Stimulated activated memory B cell treated with anti-CD40 and anti-IgM and Interleukin-4, amounts not matched to agents 10 μg/mL and 1 μg/mL and 100 μg/mL, for 72 hours (primary cell): Measurements from ENCODE around the gene GFI1B.

Experiments used
- ATAC-seq: fragments of 150-1000 bp; cut with Tn5 transposase; 2 replicates; pipeline ENCODE4 v1.10.0; 2021
- H3K27ac Mint-ChIP-seq: one replicate; pipeline ENCODE4 v1.8.0; 2022; ENCODE audit warnings: mild to moderate bottlenecking, mixed read lengths
- H3K27me3 Mint-ChIP-seq: one replicate; pipeline ENCODE4 v1.8.0; 2022; ENCODE audit warnings: mixed read lengths
- H3K36me3 Mint-ChIP-seq: one replicate; pipeline ENCODE4 v1.8.0; 2022; ENCODE audit warnings: mixed read lengths
- H3K4me1 Mint-ChIP-seq: one replicate; pipeline ENCODE4 v1.8.0; 2022; ENCODE audit warnings: mixed read lengths
- H3K4me3 Mint-ChIP-seq: one replicate; pipeline ENCODE4 v1.8.0; 2022; ENCODE audit warnings: mild to moderate bottlenecking, moderate library complexity, mixed read lengths
- H3K9me3 Mint-ChIP-seq: one replicate; pipeline ENCODE4 v1.8.0; 2022; ENCODE audit warnings: mixed read lengths

GFI1B gene

DNA sequence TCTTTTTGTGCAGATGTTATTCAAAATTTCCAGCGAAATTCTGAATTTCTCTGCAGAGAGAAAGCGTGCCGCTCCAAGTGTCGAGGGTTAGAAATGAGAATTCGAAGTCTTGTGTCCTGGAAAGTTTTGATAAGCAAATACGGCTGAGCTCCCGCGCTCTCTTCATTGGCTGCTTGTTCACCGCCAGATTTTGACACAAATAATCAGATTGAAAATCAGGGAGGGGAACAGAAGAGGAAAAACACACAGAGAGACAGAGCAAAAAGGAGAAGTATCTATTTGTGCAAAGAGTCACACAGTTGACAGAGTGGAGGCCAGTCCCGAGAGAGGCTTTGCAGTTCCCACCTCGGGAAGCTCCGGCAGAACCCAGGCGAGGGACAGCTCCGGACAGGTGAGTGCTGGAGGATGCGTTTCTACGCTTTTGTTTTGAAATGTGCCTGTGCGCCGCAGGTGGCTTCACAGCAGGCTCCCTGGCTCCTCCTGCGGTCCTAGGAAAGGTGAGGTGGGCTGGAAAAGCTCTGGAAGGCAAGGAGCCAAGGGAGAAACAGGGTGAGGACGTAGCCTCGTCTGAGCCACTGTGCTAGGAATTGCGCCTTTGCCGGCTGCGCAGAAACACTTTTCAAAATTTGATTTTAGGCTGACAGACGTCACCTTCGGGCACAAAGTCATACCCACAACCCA lies at the start of gene GFI1B:
Gene GFI1B (plus strand): TSS at position 244 of the 681 bp plus-strand sequence. CDS start 7,985 bp downstream, outside the sequence.
- Mint-ChIP-seq H3K27me3 (peaks cover 81% of the 10 kb centered on the region), H3K4me1 (peaks cover 33% of the 10 kb centered on the region), H3K4me3 (peak within 1 kb of the TSS; percentile 57), H3K36me3 (no peaks in the 10 kb centered on the region), H3K9me3 (no peaks in the 10 kb centered on the region), H3K27ac (no peak within 1 kb of the TSS)
- no peak for ATAC-seq

DNA sequence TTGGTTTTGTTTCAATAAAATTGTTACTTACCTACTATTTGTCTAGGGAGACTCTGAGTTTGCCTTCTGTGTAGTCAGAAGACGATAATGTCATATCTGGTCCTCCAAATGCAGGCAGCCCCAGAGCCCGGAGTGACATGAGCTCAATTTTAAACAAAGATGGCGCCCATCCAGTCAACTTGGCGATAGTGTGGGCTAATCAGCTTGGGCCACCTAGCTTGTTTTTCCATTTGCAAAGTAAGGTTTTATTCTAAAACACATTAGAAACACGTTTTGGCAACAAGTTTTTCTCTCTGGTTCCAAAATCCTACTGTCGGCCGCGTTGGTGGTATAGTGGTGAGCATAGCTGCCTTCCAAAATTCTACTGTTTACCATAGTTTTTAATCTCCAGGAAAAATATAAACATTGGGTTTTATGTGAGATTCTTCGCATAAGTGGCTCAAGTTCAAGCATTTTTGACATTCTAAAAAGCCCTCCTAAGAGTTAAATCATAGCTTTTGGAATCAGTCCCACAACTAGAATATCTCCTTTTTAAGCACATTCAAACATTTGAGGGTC lies 47.2 kb upstream of the GFI1B start:
- Mint-ChIP-seq H3K27ac (no peak overlapping the region), H3K36me3 (peaks cover 50% of the 10 kb centered on the region), H3K9me3 (no peaks in the 10 kb centered on the region), H3K27me3 (no peaks in the 10 kb centered on the region), H3K4me1 (peaks cover 18% of the 10 kb centered on the region), H3K4me3 (no peak overlapping the region)
- ATAC-seq, result no peak

DNA sequence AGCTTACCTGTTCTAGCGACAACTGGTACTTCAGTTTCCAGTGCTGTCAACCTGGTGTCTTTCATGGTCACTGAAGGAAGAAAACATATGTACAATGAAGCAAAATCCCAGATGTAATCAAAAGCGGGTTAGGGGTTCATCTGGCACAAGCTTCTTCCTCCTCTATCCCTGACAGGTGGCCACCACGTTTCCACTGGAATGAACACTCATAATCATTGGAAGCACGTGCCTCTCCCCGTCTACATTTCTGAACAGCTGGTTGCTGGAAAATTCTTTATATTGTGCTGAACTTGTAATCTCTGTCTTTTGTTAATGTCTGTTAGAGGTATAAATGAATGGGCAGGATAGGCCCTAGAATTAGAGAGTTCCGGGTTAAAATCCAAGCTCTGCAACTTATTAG lies 43.5 kb upstream of the GFI1B start:
- Mint-ChIP-seq H3K9me3 (no peaks in the 10 kb centered on the region), H3K27me3 (no peaks in the 10 kb centered on the region), H3K4me1 (peaks cover 18% of the 10 kb centered on the region), H3K4me3 (no peak overlapping the region), H3K36me3 (peaks cover 30% of the 10 kb centered on the region), H3K27ac (no peak overlapping the region)
- ATAC-seq, result no peak

DNA sequence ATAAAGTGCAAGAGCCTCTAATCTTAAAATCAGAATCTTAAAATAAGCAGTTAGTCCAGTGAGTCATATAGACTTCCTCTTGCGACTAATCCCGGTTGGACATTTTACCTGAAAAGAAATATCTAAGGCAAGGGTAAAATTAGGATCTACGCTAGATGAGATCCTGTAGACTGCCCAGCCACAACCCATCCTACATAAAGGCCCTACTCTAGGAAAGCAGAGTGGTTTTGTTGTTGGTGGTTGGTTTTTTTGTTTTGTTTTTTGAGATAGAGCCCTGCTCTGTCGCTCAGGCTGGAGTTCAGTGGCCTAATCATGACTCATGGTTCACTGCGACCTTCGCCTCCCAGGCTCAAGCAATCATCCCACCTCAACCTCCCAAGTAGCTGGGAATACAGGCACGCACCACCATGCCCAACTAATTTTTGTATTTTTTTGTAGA lies 41.0 kb upstream of the GFI1B start:
- Mint-ChIP-seq H3K36me3 (peaks cover 18% of the 10 kb centered on the region), H3K4me3 (no peak overlapping the region), H3K4me1 (peaks cover 22% of the 10 kb centered on the region), H3K27ac (no peak overlapping the region), H3K27me3 (no peaks in the 10 kb centered on the region), H3K9me3 (no peaks in the 10 kb centered on the region)
- ATAC-seq, result no peak

DNA sequence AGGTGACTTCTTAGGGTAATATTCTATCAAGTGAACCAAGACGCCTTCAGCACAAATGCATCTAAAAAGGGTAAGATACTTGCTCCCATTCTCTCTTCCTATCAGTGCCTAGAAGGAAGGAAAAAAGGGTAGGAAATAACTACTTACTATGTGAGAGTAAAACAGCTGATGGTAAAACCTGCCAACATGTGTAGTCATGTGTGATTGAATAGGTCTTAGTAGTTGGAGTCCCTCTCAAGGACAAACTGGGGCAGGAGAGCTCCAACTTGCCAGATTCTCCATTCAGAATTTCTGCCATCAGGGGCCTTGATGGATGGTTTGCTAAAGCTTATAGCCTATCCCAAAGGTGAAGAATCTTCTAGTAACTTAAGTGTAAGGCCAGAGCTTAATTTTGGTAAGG lies 39.3 kb upstream of the GFI1B start:
- ATAC-seq, result no peak
- no peaks in the 10 kb centered on the region for H3K9me3 Mint-ChIP-seq
- H3K36me3 Mint-ChIP-seq, result peaks cover 7% of the 10 kb centered on the region
- no peaks in the 10 kb centered on the region for H3K27me3 Mint-ChIP-seq
- H3K27ac Mint-ChIP-seq, result no peak overlapping the region
- H3K4me1 Mint-ChIP-seq, result peaks cover 34% of the 10 kb centered on the region
- H3K4me3 Mint-ChIP-seq, result no peak overlapping the region

DNA sequence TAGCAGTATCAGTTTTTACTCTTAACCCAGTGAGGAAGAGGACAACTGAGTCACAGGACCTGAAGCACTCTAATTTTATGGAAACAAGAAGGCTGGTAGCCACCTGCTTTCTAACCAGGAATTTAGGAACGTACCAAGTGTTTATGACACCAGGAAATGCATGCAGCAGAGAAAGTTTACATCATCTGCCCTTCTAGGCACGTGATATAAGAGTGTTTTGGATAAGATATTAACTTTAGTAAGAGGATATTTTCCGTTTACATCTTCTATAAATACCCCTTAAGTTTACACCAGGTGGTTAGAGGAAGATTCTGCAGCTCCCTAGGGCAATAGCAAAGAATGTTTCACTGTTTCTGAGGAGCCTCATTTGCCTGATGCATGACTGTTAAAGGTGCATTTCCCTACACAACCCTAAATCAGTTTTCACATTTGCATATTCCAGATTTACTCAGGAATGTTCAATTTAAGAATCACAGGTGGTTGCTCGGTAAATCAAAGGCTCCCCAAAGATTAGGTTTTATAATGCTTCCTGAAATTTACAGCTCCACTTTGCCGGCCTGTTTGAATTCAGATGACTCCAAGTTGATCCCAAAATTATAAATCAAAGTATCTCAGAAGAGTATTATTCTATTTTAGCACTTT lies 35.8 kb upstream of the GFI1B start:
- ATAC-seq, result no peak
- Mint-ChIP-seq H3K4me1 (peaks cover 41% of the 10 kb centered on the region), H3K4me3 (no peak overlapping the region), H3K27me3 (no peaks in the 10 kb centered on the region), H3K27ac (no peak overlapping the region), H3K9me3 (no peaks in the 10 kb centered on the region), H3K36me3 (no peaks in the 10 kb centered on the region)

DNA sequence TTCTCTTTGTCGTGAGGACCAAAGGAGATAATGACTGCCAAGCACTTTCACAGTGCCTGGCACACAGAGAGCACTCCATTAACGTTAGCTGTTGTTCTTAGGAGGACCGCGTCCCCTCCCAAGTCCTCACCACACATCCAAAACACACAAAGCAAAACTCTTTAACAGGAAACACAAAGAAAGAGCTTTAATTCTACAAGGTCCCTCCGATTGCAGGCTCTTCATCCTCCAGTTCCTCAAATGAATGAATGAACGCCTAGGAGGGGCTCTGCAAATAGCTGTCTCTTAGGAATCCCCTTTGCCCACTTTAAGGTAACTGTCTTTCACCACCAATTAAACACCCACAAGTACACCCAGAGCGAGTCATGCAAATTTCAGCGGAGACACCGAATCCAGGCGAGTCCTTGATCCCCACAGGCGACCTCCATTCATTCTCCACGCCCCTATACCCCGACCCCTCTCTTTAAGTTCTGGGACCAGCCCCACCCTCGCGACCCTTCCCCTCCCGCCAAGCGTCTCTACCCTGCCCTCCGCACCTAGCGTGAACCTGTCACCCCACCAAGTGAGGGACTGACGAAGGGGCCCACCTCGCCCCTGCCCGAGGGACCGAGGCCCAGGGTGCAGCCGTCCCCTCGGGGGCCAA lies 34.7 kb upstream of the GFI1B start:
- Mint-ChIP-seq H3K4me3 (peak overlapping the region; percentile 100), H3K27ac (peak overlapping the region; percentile 99), H3K36me3 (no peaks in the 10 kb centered on the region), H3K4me1 (peaks cover 41% of the 10 kb centered on the region), H3K9me3 (no peaks in the 10 kb centered on the region), H3K27me3 (no peaks in the 10 kb centered on the region)
- peak; percentile 3 for ATAC-seq

DNA sequence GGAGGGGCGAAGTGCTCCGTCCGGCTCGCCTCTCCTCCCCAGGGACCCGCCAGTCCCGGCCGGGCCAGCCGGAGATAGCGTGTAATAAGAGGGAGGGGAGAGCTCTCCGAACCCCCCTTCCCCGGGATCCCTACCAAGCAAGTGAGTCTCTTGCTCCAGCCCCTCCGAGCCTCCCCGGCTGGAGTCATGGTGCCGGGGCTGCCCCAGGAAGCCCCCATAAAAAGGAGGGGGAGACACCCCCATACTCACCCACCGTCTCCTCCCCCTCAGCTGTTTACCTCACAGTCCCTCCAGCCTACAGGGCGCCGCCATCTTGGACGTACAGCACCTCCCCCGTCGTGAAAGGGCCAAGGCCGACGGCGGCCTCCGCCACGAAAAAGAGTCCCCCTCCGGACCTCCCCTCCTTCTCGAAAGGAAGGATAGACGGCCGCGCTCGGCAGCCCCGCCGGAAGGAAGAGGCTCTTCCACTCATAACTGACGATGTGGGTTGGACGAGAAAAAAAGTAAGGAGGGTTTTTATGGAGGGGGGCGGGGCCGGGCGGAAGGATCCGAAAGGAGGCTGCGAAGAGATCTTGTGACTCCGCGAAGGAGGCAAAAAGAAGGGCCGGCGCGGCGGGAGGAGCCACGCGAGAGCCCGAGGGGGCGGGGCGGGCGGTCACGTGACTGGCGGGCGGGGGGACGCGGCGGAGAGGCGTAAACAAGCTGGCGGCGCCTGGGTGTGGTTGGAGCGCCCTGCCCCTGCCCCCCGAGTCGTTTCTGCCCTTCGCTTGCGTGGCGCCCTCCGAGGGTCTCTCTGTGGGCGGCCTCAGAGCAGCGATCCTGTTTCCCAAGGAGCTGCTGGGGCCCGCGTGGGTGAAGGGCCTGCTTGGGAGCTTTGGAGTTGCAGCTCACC lies 34.0 kb upstream of the GFI1B start, which contains the start of gene TSC1:
Gene TSC1 (minus strand): TSS at position 323 of the 892 bp plus-strand sequence. CDS start 15,744 bp downstream, outside the sequence.
- Mint-ChIP-seq H3K27me3 (no peaks in the 10 kb centered on the region), H3K4me3 (peak within 1 kb of the TSS; percentile 100), H3K4me1 (peaks cover 41% of the 10 kb centered on the region), H3K9me3 (no peaks in the 10 kb centered on the region), H3K36me3 (no peaks in the 10 kb centered on the region), H3K27ac (peak within 1 kb of the TSS; percentile 99)
- ATAC-seq, result peak; percentile 93

DNA sequence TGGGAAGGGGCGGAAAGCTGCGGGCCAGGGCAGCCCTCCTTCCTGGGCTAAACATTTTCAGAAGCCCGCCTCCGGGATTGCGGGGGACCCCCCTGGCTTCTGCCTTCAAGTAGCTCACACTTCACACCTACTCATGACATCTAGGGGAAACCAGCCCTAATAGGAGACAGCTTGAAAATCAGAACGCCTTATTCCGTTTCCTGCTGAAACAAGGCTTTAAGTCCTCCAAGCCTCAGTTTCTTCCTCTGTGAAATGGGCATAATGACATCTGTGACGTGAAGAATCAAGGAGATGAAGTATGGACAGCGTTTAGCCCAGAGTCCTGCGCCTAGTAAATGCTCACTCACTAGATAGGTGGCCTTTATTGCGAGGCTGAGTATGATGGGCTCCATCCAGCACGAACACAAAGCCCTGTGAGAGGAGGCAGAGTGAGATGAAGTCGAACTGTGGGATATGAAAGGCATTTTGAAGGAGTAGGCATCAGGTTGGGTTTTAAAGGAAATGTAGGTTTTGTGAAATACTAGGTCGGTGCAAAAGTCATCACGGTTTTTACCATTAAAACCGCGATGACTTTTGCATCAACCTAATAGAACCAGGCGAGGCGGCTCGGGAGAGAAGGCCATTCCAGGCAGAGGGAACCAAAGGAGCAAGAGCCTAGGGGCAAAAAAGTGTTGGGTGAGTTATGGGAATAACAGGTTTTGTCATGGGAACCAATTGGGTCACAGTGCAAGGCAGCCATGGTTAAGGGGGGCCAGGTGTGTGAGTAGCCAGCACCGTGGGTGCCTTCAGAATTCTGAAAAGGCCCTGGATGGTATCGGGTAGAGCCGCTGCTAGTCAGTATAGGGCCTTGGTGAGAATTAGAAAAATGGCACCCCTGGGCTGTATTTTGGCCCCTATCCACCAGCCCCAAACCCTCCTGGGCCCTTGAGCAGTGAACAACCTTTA lies 33.0 kb upstream of the GFI1B start:
- ATAC-seq, result no peak
- Mint-ChIP-seq H3K27me3 (no peaks in the 10 kb centered on the region), H3K4me3 (peak overlapping the region; percentile 100), H3K4me1 (peaks cover 41% of the 10 kb centered on the region), H3K9me3 (no peaks in the 10 kb centered on the region), H3K36me3 (no peaks in the 10 kb centered on the region), H3K27ac (peak overlapping the region; percentile 99)

DNA sequence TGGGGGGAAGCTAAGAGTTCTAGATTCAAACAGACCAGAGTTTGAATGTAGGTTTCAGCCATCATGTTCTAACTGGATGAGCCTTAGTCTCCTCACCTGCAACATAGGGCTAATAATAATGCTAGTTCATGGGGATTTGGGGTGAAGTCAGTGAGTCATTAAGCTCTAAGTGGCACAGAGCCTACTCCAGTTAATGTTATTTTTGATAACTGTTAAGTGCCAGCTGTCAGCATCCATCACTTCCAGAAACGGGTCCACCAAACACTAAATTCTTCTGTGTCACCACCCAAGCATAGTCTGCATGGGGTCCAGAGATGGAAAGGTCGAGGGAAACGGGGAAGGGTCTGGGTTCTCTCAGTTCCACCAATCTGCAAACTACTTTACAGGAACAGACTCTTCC lies 32.3 kb upstream of the GFI1B start:
- H3K27ac Mint-ChIP-seq, result no peak overlapping the region
- no peak for ATAC-seq
- no peaks in the 10 kb centered on the region for H3K27me3 Mint-ChIP-seq
- H3K4me3 Mint-ChIP-seq, result no peak overlapping the region
- peaks cover 41% of the 10 kb centered on the region for H3K4me1 Mint-ChIP-seq
- no peaks in the 10 kb centered on the region for H3K36me3 Mint-ChIP-seq
- H3K9me3 Mint-ChIP-seq, result no peaks in the 10 kb centered on the region

DNA sequence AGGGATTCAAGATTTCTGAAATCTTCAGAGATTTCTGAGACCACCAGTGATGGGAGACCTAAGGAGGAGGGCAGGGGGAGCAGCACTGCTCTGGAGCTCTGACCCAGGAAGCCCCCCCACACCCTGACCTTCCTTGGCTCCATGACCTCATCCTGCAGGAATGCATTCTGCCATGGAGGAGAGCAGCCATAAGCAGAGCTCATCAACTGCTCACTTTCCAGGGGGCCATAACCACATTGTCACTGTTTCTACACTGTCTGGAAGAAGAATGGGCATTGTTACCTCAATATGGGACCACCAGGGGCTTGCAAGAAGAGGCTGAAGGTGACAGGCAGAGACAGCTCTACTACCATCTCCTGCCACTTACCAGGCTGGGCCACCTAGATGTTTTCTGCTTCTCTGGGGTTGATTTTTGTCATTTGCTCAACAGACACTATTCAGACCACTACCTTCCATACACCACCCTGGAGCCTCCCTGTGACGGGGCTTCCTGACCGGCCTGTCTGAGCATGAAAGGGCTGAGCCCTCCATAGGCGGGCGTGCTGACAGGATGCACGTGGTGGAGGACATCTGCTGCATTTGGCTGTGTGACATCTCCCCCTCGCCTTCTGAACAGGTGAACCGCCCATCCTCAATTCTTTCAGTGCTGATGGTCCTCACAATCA lies 31.7 kb upstream of the GFI1B start:
- no peak overlapping the region for H3K4me3 Mint-ChIP-seq
- no peaks in the 10 kb centered on the region for H3K36me3 Mint-ChIP-seq
- H3K27me3 Mint-ChIP-seq, result no peaks in the 10 kb centered on the region
- ATAC-seq, result no peak
- no peaks in the 10 kb centered on the region for H3K9me3 Mint-ChIP-seq
- peaks cover 37% of the 10 kb centered on the region for H3K4me1 Mint-ChIP-seq
- H3K27ac Mint-ChIP-seq, result no peak overlapping the region

DNA sequence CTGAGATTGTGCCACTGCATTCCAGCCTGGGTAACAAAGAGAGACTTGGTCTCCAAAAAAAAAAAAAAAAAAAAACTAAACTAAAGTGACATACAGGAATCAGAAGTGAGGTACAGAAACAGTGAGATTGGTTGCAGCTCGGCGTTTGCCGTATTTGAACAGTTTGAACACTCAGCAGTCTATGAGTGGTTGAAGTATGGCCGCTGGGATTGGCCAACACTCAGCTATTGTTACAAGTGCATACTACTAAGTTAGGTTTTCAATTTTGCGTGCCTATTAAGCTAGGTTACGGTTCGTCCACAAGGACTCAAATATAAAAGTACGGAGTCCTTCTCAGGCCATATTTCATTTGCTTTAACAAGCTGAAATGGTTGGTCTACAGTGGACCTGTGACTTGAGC lies 30.7 kb upstream of the GFI1B start:
- ATAC-seq, result no peak
- Mint-ChIP-seq H3K9me3 (no peaks in the 10 kb centered on the region), H3K36me3 (no peaks in the 10 kb centered on the region), H3K27me3 (no peaks in the 10 kb centered on the region), H3K4me1 (peaks cover 27% of the 10 kb centered on the region), H3K4me3 (no peak overlapping the region), H3K27ac (no peak overlapping the region)

DNA sequence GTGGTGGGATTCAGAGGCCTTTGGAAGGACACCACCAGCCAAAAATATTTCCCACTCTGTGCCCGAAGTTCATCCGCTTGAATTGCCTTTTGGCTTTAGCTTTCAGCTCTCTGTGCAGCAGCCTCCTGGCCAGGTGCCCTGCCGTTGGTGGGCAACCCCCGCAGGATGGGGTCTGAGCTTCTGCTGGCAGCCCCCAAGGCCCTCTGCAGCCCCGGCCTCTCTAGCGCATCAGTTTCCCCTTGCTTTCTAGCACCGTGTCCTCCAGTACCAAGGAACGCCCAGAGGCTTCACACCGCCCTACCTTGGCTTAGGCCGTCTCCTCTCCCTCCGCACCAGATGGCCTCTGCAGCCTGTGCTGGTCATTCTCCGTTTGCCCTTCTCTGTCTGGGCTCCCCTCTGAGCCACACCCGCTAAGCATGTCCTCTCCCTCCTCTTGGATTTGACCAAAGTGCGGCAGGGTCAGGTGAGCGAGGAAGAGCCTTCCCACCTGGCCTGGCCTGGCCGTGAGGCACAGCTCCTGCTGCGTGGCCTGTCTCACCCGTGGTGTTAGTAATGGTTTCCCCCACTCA lies 29.9 kb upstream of the GFI1B start:
- H3K9me3 Mint-ChIP-seq, result no peaks in the 10 kb centered on the region
- H3K4me3 Mint-ChIP-seq, result no peak overlapping the region
- no peak overlapping the region for H3K27ac Mint-ChIP-seq
- peaks cover 19% of the 10 kb centered on the region for H3K4me1 Mint-ChIP-seq
- no peaks in the 10 kb centered on the region for H3K36me3 Mint-ChIP-seq
- no peak for ATAC-seq
- H3K27me3 Mint-ChIP-seq, result no peaks in the 10 kb centered on the region
